Cerebellar cortex (tissue), 1 donor: ENCODE results near the gene IQGAP3.

ENCODE experiments used
- DNase-seq: peaks from one replicate; pipeline ENCODE4 v3.0.0-alpha.2; 2015; ENCODE audit warnings: low spot score

IQGAP3 gene

DNA sequence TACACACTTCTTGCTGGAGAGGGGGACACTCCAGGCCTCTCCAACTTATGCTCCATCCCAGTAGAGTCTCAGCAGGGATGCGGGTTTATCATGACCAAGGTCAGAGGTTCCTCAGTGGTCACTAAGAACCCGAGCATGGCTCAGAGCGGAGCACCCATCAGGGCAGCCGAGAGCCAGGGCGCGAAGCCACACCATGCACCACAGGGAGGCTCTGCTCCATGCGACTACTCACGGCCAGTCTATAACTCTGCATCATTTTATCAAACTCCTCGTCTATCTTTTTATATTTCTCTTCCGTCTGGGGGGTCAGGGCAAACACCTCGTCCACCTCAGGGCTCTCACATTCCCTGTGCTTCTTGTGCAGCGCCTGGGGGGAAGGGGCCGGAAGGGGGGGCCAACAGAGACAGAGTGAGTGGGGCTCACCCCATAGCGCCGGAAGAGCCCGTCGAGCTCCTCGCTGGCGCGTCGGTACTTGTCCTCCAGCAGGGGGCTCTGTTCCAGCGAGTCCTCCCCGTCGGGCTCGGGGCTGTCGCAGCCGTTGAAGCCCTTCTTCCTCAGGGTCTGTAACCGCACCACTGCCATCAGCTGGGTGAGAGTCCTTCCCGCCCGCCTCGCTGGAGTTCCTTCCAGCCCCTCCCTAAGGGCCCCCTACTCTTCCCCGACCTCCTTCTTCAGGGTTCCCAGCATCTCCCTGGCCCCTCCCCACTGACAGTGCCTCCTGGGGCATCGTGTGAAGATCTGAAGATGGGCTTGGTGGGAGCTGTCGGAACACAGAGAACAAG is 91.8 kb downstream of the IQGAP3 start:
- no peak for DNase-seq

DNA sequence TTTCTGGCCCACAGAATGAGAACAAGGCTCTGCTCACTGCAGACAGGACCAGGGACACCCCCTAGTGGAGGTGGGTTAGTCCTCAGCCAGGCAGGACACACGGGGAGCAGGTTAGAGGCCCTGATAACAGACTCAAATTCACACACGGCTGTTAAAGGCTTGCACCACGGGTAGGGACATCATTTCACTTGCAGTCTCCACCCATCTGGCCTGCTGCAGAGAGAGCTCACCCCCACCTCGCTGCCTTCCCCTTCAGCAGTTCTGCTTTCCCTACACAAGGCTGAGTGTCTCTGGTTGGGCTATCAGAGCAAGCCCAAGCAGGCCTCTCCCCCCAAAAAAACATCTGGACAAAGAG is 92.4 kb downstream of the IQGAP3 start:
- no peak for DNase-seq

DNA sequence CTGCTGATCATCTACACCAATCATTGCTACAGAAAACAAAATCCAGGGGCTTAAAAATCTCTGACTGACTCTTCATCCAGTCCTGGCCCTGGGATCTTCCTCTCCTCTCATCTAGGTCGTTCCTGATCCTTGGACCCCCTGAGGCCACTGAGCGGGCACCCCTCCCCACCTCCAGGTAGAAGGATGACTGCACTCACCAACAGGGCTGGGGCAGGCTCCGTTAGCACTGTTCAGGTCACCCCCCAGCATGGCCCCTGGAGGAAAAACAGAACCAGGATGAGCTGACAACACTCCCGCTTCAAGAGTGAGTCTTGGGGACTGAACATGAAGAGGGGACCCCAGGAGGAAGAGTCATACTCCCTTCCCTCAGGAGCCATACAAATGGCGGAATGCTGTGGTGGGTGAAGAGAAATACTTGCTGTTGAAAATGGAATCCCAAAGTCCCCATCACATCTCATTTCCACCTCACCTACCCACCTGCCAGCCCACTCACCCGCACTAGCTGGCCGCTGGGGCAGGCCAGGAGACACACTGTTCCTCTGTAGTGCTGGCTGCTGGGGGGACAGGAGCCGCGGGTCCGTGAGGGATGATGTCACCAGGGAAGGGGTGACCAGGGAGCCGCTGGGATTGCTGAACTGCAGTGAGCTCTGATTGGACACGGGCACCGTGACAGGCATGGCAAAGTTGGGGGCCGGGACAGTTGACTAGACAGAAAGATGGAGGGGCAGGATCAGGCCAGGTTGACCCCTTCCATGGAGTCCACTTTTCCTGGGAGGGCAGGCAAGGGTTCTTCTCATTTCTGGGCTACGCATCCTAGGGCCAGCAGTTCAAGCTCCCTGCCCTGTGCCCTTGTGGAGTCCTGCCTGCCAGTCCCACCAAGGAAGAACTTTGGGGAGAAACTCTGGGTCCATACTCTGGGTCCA is 93.0 kb downstream of the IQGAP3 start:
- DNase-seq, result no peak

DNA sequence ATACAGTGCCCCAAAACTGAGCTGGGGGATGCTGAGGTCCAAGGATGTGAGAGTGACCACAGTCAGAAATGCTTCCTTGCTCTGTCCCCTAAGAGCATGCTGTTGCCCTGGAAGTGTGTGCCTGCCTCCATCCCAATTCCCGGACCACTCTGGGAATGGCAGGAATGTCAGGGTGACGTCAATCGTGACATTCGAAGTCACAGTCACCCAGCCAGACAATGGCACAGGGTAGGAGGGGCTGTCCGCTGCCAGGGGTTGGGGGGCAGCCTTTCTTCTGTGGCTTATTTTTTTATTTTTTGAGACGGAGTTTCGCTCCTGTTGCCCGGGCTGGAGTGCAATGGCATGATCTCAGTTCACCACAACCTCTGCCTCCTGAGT is 94.1 kb downstream of the IQGAP3 start:
- DNase-seq, result no peak

- DNase-seq, result no peak
Measured at GRCh38 chr1:156477526-156478249, 94.7 kb downstream of the IQGAP3 start.

- DNase-seq, result no peak
Measured at GRCh38 chr1:156476501-156477298, 95.7 kb downstream of the IQGAP3 start.

DNA sequence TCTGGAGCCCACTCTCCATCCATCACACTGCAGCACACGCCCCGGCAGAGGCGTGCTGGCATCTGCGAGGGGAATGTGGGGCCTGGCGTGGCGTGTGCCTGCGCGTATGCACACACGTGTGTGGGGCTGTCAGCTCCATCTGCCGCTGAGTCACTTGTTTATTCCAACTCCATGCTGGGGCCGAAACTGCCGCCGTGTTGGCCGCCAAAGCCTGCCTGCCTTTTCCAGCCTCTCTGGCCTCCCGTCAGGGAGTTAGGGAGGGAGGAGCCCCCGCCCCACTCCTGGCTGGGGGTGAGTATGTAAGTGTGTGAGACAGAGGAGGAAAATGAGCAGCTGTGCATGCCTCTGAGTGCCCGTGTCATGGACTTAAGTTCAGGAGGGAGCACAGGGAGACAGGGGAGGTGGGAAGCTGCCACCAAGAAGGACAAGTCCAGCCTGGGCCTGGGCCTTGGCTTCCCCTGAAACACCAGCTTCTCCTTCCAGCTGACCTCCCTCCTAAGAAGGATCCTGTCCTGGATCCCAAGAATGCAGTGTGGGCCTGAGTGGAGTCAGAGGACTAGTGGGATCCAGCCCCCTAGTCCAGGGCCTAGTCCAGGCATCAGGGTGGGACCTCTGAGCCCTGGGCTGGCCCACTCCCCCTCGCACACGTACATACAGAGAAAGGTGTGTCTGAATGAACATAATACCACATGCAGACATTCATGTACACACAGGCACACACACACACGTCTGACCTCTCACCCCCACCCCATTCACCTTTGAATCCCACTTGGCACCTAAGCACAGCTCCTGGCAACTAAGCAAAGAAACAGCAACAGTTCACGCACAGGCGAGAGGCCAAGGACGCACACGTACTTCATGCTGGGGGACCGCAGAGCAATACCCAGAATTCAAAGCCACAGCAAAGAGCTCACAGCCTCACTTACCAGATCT is 96.5 kb downstream of the IQGAP3 start:
- peak; percentile 81 for DNase-seq
